Measurements from ENCODE around the gene ALDH1A1.
"Not testable (repeated sequence)": the region's sequence is repeated elsewhere in the genome, so short reads cannot be mapped to it uniquely, and the experiment has no call there.

Gene ALDH1A1

GRCh38 chr9:72863456-72864094 lies 89.3 kb downstream of the ALDH1A1 start:
- Mint-ChIP-seq H3K36me3 (ENCODE audit: insufficient read depth) (no peaks in the 10 kb centered on the region), H3K4me1 (no peaks in the 10 kb centered on the region), H3K9me3 (no peaks in the 10 kb centered on the region), H3K27ac (ENCODE audit: low read depth) (no peak overlapping the region), H3K27me3 (no peaks in the 10 kb centered on the region), H3K4me3 (no peak overlapping the region)
- ATAC-seq (replicated peaks; ENCODE audit: extremely low read depth, poor library complexity, severe bottlenecking) = no peak
- no peak for DNase-seq (ENCODE audit: low spot score in 2 of 2)

GRCh38 chr9:72862788-72863187 lies 90.1 kb downstream of the ALDH1A1 start:
- H3K27ac Mint-ChIP-seq (ENCODE audit: low read depth); DNase-seq (ENCODE audit: low spot score in 2 of 2); H3K4me1 Mint-ChIP-seq; H3K36me3 Mint-ChIP-seq (ENCODE audit: insufficient read depth); ATAC-seq (replicated peaks; ENCODE audit: extremely low read depth, poor library complexity, severe bottlenecking); H3K27me3 Mint-ChIP-seq; H3K4me3 Mint-ChIP-seq; H3K9me3 Mint-ChIP-seq: not testable (repeated sequence)

- Mint-ChIP-seq H3K4me1 (no peaks in the 10 kb centered on the region), H3K4me3 (no peak overlapping the region), H3K27ac (ENCODE audit: low read depth) (no peak overlapping the region), H3K9me3 (no peaks in the 10 kb centered on the region), H3K36me3 (ENCODE audit: insufficient read depth) (no peaks in the 10 kb centered on the region), H3K27me3 (no peaks in the 10 kb centered on the region)
- ATAC-seq (replicated peaks; ENCODE audit: extremely low read depth, poor library complexity, severe bottlenecking) (no peak), DNase-seq (ENCODE audit: low spot score in 2 of 2) (no peak)
Observed at GRCh38 chr9:72858089-72858912, 94.6 kb downstream of the ALDH1A1 start.

GRCh38 chr9:72857624-72857996 lies 95.2 kb downstream of the ALDH1A1 start:
- no peaks in the 10 kb centered on the region for H3K4me1 Mint-ChIP-seq
- no peak overlapping the region for H3K4me3 Mint-ChIP-seq
- no peak overlapping the region for H3K27ac Mint-ChIP-seq (ENCODE audit: low read depth)
- H3K36me3 Mint-ChIP-seq (ENCODE audit: insufficient read depth) = no peaks in the 10 kb centered on the region
- no peak for ATAC-seq (replicated peaks; ENCODE audit: extremely low read depth, poor library complexity, severe bottlenecking)
- H3K9me3 Mint-ChIP-seq = no peaks in the 10 kb centered on the region
- no peak for DNase-seq (ENCODE audit: low spot score in 2 of 2)
- H3K27me3 Mint-ChIP-seq = no peaks in the 10 kb centered on the region

- Mint-ChIP-seq H3K4me3 (no peak overlapping the region), H3K27me3 (no peaks in the 10 kb centered on the region), H3K4me1 (no peaks in the 10 kb centered on the region), H3K36me3 (ENCODE audit: insufficient read depth) (no peaks in the 10 kb centered on the region), H3K9me3 (no peaks in the 10 kb centered on the region), H3K27ac (ENCODE audit: low read depth) (no peak overlapping the region)
- DNase-seq (ENCODE audit: low spot score in 2 of 2) (no peak), ATAC-seq (replicated peaks; ENCODE audit: extremely low read depth, poor library complexity, severe bottlenecking) (no peak)
Observed at GRCh38 chr9:72856972-72857623, 95.8 kb downstream of the ALDH1A1 start.

- no peaks in the 10 kb centered on the region for H3K4me1 Mint-ChIP-seq
- H3K36me3 Mint-ChIP-seq (ENCODE audit: insufficient read depth) = no peaks in the 10 kb centered on the region
- no peaks in the 10 kb centered on the region for H3K27me3 Mint-ChIP-seq
- no peaks in the 10 kb centered on the region for H3K9me3 Mint-ChIP-seq
- DNase-seq (ENCODE audit: low spot score in 2 of 2) (no peak), ATAC-seq (replicated peaks; ENCODE audit: extremely low read depth, poor library complexity, severe bottlenecking) (no peak)
- no peak overlapping the region for H3K27ac Mint-ChIP-seq (ENCODE audit: low read depth)
- no peak overlapping the region for H3K4me3 Mint-ChIP-seq
Observed at GRCh38 chr9:72855890-72856523, 96.8 kb downstream of the ALDH1A1 start.

GRCh38 chr9:72855321-72855720 lies 97.5 kb downstream of the ALDH1A1 start:
- Mint-ChIP-seq H3K36me3 (ENCODE audit: insufficient read depth) (no peaks in the 10 kb centered on the region), H3K9me3 (no peaks in the 10 kb centered on the region), H3K27me3 (no peaks in the 10 kb centered on the region), H3K27ac (ENCODE audit: low read depth) (no peak overlapping the region), H3K4me1 (no peaks in the 10 kb centered on the region), H3K4me3 (no peak overlapping the region)
- no peak for DNase-seq (ENCODE audit: low spot score in 2 of 2)
- ATAC-seq (replicated peaks; ENCODE audit: extremely low read depth, poor library complexity, severe bottlenecking) = no peak

Data from central memory CD8-positive, alpha-beta T cell (primary cell).